ENCODE measurements around the gene AVPI1.
"Not testable (repeated sequence)": the region's sequence is repeated elsewhere in the genome, so short reads cannot be mapped to it uniquely, and the experiment has no call there.

AVPI1 gene

DNA sequence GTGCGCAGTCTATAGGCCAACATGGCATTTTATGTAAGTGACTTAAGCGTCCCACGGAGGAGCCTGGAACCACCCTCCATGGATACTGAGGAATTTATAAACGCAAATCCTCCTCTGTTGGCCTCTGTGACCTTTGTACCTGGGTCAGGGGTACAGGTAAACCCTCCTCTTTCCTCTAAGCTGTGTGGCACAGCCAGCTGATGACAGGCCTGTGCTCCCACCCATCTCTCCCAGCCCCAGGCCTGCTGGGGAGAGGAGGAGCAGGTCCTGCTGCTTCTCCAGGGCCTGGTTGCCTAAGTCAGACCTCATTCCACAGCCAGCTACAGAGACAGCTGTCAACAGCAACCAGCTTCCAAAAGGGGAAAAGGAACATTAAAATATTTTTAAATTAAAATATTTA, 5.0 kb downstream of the AVPI1 start:
- DNase-seq (ENCODE audit: low read depth), result no peak

- no peak for DNase-seq (ENCODE audit: low read depth)
These were observed 7.4 kb downstream of the AVPI1 start for GRCh38 chr10:97679594-97679993.

DNA sequence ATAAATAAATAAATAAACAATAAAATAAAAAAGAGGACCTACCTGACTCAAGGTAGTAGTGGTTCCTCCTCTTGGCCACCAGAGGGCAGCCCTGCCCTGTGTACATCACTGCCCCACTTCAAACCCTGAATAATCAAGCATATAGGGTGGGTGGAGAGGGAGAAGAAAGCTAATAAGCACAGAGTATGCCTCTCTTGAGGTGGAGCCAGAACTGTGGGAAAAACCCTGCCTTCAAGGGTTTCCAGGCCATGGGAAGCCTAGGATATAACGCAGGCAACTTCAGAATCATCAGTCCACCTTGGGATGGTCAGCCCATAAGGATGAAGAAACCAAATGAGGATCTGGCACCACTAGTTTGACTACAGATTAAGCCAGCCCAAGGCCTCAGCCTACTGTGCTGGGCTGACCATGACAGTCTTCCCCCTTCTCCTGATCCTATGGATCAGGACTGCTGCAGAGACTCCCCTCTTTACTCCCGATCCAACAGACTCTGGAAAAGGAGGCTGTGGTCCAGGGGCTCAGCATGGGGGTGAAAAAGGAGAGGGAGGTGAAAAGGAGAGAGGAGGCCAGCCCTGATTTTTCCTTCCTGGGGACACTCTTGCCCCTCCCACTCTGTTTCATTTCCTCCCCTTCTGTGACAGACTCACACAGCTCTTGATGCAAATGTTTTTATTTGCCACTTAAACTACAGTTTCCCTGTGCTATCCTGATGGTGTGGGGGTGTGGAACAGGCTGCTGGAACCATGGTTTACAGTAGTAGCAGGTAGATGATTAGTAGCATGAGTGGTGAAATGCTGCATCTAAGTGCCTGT, 10.1 kb downstream of the AVPI1 start:
- DNase-seq (ENCODE audit: low read depth), result no peak

- no peak for DNase-seq (ENCODE audit: low read depth)
These were observed 11.8 kb downstream of the AVPI1 start for GRCh38 chr10:97675222-97675621.

- no peak for DNase-seq (ENCODE audit: low read depth)
These were observed 13.1 kb downstream of the AVPI1 start for GRCh38 chr10:97673736-97674525.

- DNase-seq (ENCODE audit: low read depth), result no peak
These were observed 17.5 kb downstream of the AVPI1 start for GRCh38 chr10:97669571-97669970.

- DNase-seq (ENCODE audit: low read depth), result no peak
These were observed 19.6 kb downstream of the AVPI1 start for GRCh38 chr10:97667463-97667862.

GRCh38 chr10:97666992-97667391, 20.0 kb downstream of the AVPI1 start:
- no peak for DNase-seq (ENCODE audit: low read depth)

DNA sequence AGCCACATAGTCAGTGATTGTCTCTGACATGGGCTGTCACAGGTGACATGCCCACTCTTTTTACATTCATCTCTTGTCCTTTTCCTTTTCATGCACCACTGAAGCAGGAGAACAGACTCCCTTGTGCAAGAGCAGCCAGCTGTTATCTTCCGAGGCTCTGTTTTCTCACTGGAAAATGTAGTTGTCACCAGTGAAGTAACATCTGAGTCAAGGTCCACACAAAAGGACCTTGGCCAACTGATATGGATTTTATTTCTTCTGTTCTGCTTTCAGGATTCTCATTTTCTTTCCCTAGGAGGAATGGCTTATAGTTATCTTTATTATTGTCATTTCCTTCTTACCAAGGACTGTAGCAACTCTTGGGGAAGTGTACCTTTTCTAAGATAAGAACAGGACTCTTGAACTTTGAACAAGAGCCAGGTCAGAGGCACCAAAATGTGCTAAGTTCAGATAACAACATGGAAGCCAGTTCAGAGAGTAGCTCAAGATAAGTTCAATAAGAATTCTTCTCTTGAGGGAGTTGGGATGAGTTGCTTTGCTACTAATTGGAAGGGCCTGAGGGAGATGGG, 22.7 kb downstream of the AVPI1 start:
- no peak for DNase-seq (ENCODE audit: low read depth)

DNA sequence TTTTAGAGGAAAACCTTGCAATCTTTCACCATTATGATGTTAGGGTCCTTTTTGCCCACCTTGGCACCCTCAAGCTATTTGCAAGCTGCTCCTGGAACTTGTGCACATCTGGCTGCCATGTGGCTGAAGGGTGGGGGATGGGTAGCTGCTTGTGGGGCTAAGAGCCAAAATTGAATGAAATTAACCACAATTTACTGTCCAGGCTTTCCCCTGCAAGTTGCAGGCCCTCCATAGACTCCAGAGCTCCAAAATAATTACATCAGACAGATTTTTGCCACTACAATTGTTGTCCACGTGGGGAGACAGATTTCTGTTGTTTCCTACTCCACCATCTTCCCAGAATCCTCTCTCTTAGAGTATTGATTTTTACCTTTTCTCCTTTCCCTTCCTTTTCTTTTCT, 27.5 kb downstream of the AVPI1 start:
- DNase-seq (ENCODE audit: low read depth), result no peak

DNA sequence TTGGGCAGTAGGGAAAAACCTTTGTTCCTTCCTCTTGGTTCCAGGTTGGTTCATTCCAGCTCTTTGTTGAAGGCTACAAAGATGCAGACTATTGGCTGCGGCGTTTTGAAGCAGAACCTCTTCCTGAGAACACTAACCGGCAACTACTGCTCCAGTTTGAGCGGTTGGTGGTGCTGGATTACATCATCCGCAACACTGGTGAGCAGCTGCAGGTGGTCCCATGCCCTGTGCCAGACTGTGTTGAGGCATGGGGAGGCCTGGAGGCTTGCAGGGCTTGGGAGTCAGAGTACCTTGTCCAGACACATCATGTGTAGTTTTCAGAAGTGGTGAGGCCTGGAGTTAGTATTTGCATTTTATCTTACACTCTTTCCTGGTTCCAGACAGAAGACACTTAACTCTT, 30.3 kb downstream of the AVPI1 start:
- no peak for DNase-seq (ENCODE audit: low read depth)

GRCh38 chr10:97651773-97652172, 35.3 kb downstream of the AVPI1 start:
- DNase-seq (ENCODE audit: low read depth), result no peak

DNA sequence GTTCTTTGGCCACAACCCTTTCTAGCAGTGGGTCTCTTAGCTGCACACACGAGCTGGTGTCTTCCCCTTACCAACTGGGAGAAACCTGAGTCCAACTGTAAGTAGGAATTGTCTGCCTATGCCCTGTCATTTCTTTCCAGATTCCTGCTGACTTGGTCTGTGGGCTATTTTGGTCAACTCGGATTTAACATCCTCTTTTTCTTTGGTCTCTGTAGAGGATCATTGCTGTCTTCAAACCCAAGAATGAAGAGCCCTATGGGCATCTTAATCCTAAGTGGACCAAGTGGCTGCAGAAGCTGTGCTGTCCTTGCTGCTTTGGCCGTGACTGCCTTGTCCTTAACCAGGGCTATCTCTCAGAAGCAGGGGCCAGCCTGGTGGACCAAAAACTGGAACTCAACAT, 36.3 kb downstream of the AVPI1 start:
- no peak for DNase-seq (ENCODE audit: low read depth)

GRCh38 chr10:97649405-97649750, 37.7 kb downstream of the AVPI1 start:
- DNase-seq (ENCODE audit: low read depth), result not testable (repeated sequence)

DNA sequence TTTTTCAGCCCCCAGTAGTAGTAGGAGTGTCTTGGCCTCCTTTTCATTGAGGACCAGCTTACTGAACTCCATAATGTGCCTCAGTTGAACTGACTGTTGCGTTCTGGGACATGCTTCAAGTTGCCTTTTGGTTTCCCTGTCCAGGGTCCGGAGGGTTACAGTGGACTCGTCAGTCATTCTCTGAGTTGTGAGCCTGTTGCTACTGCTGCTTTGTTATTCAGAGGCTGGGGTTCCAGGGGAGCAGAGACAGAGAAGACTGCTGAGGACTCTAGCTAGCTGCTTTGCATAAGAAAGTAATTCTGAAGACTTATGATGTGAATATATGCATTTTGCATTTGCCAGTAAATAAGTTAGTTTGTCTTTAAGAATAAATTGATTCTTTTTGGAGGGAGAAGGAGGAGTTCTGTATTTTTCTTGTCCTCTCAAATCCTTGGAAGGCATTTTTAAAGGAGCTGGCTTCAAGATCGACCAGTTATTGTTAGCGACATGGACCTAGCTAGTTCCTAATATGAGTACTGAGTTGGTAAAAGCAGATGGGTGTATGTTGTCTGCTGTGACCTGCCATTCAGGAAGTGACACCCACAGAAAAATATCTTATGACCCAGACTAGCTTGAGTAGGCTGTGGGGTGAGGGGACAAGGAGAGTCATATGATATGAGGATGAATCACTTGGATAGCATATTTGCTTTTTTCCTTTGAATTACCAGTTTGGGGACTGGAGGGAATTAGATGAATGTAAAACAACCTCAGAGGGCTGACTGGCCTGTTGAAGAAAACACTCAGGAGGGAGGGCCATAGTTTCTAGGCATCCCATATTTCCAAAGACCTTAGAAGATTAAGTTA, 38.3 kb downstream of the AVPI1 start:
- peak; percentile 72 for DNase-seq (ENCODE audit: low read depth)

DNA sequence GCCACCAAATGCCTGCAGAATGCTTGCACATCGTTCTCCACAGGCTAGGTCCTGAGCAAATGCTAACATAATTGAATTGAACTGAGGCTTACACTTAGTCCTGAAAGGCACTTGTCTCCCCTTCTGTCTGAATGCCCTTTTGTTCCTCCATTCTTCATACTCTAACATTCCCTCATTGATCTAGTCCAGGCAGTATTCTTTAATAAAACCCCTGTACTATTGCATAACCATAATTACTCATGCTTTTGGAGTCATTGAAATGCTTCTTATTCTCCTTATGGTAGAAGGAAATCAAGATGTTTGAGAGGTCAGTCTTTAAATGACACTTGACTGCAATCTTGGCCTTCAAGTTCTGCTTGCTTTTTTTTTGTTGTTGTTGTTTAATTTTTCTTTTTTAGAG, 39.5 kb downstream of the AVPI1 start:
- DNase-seq (ENCODE audit: low read depth), result no peak

GRCh38 chr10:97644936-97645335, 42.1 kb downstream of the AVPI1 start:
- no peak for DNase-seq (ENCODE audit: low read depth)

DNA sequence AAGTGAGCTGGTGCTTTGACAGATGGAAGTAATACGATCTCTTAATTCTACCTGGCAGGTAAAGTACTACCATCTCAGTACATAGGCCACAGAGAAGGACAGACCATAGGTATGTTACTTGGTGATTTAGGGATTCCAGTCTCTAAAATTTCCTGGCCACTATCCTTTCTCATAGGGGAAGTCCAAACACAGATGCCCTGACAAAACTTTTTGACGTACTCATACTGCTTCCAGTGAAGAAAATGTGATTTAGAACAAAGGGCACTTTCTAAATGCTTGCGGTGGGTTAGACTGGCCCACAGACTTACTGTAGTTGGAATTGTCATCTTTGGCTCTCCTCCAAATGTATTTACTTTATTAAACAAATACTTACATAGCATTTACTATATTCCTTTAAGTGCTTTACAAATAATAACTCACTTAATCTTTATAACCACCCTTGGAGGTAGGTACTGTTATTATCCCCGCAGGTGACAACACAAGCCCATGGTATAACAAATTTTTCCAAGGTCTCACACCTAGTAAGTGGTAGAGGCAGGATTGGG, 43.5 kb downstream of the AVPI1 start:
- no peak for DNase-seq (ENCODE audit: low read depth)

DNA sequence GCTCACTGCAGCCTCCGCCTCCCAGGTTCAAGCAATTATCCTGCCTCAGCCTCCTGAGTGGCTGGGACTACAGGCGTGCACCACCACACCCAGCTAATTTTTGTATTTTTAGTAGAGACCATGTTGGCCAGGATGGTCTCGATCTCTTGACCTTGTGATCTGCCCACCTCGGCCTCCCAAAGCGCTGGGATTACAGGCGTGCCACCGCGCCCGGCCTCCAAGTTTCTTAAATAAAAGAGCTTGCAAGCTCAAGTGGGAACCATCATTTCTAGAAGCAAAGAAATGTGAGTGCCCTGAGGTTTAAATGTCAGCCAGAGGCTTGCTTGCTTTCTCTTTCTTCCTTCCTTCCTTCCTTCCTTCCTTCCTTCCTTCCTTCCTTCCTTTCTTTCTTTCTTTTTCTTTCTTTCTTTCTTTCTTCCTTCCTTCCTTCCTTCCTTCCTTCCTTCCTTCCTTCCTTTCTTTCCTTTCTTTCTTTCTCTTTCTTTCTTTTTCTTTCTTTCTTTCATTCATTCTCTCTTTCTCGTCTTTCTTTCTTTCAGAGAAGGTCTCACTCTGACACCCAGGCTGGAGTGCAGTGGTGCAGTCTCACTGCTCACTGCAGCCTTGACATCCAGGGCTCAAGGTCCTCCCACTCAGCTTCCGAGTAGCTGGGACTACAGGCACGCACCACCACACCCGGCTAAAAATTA, 44.4 kb downstream of the AVPI1 start:
- not testable (repeated sequence) for DNase-seq (ENCODE audit: low read depth)

GRCh38 chr10:97640868-97641811, 45.9 kb downstream of the AVPI1 start:
- no peak for DNase-seq (ENCODE audit: low read depth)

Data from HS-27A (cell line).